Calu3 (cell line): Measurements from ENCODE around the gene SLC38A8. TPM values are rescaled to one million over a fixed set of nuclear protein-coding genes. Genes with fewer than 3 reads are reported as not detected.

Experiments used
- BruUV-seq: library from RNA; stranded (reverse); fragments of 400-500 nt; replicated peaks from 2 replicates; lab custom pipeline; 2021; lab: Mats Ljungman, UMichigan
- CTCF ChIA-PET: fragments of 300-600 bp; sonication (Branson Sonifier 250); formaldehyde crosslinking; loops from one replicate; lab custom pipeline; 2022; ENCODE audit warnings: antibody characterized with exemption; lab: Charles Lee
- DNase-seq: peaks from one replicate; pipeline ENCODE4 v3.0.0; 2022
- H3K27ac Mint-ChIP-seq: one replicate; pipeline ENCODE4 v1.8.0; 2022; ENCODE audit warnings: mixed read lengths; ENCODE audit not compliant: unreplicated experiment
- H3K27me3 Mint-ChIP-seq: one replicate; pipeline ENCODE4 v1.8.0; 2022; ENCODE audit warnings: mixed read lengths; ENCODE audit not compliant: unreplicated experiment
- H3K36me3 Mint-ChIP-seq: one replicate; pipeline ENCODE4 v1.8.0; 2022; ENCODE audit warnings: mild to moderate bottlenecking, moderate library complexity, mixed read lengths; ENCODE audit not compliant: insufficient read depth, unreplicated experiment
- H3K4me1 Mint-ChIP-seq: one replicate; pipeline ENCODE4 v1.8.0; 2022; ENCODE audit warnings: mild to moderate bottlenecking, low read depth, mixed read lengths; ENCODE audit not compliant: unreplicated experiment
- H3K4me3 Mint-ChIP-seq: one replicate; pipeline ENCODE4 v1.8.0; 2022; ENCODE audit warnings: mild to moderate bottlenecking, low read depth, moderate library complexity, mixed read lengths; ENCODE audit not compliant: unreplicated experiment
- H3K9me3 Mint-ChIP-seq: one replicate; pipeline ENCODE4 v1.8.0; 2022; ENCODE audit warnings: low read depth, mixed read lengths; ENCODE audit not compliant: unreplicated experiment
- CTCF ChIP-seq: fragments of 200-600 bp; IDR thresholded peaks from one replicate; pipeline ENCODE4 v1.8.0; 2022; ENCODE audit warnings: antibody characterized with exemption; ENCODE audit not compliant: unreplicated experiment
- intact Hi-C: fragments of 100-400 bp; cut with micrococcal nuclease; formaldehyde crosslinking; loops from one replicate; pipeline ENCODE4 v1.10.0; 2022; ENCODE audit not compliant: unreplicated experiment
- total RNA-seq: library from RNA; stranded (reverse); gene quantifications from 2 replicates; pipeline ENCODE4 v1.2.3, GENCODE V29; 2022

The SLC38A8 gene
- total RNA-seq, 1 experiment from 2014 or later, result not detected

GRCh38 chr16:84024854-84025253 lies 17.7 kb downstream of the SLC38A8 start:
- Mint-ChIP-seq H3K4me1 (no peaks in the 10 kb centered on the region), H3K27me3 (peaks cover 78% of the 10 kb centered on the region), H3K36me3 (no peaks in the 10 kb centered on the region), H3K9me3 (peaks cover 7% of the 10 kb centered on the region), H3K4me3 (no peak overlapping the region), H3K27ac (no peak overlapping the region)
- no peak for TF ChIP-seq CTCF
- BruUV-seq, result no TSS peak
- CTCF ChIA-PET, result no interaction called here
- intact Hi-C loops, result no loop called here
- no peak for DNase-seq

- no TSS peak for BruUV-seq
- Mint-ChIP-seq H3K27me3 (peaks cover 78% of the 10 kb centered on the region), H3K4me1 (no peaks in the 10 kb centered on the region), H3K36me3 (no peaks in the 10 kb centered on the region), H3K9me3 (peaks cover 7% of the 10 kb centered on the region), H3K4me3 (no peak overlapping the region), H3K27ac (no peak overlapping the region)
- no peak for TF ChIP-seq CTCF
- CTCF ChIA-PET, result interaction anchor here (1.6 kb wide), 1 partner anchor 9 kb away, joined by 4 read pairs; no protein-coding TSS in a partner anchor
- intact Hi-C loops, result no loop called here
- no peak for DNase-seq
Measured at GRCh38 chr16:84022644-84023043, 20.0 kb downstream of the SLC38A8 start.

GRCh38 chr16:84021488-84021887 lies 21.1 kb downstream of the SLC38A8 start:
- Mint-ChIP-seq H3K27me3 (peaks cover 67% of the 10 kb centered on the region), H3K4me3 (no peak overlapping the region), H3K27ac (no peak overlapping the region), H3K9me3 (peaks cover 7% of the 10 kb centered on the region), H3K4me1 (no peaks in the 10 kb centered on the region), H3K36me3 (no peaks in the 10 kb centered on the region)
- intact Hi-C loops, result no loop called here
- no peak for DNase-seq
- no TSS peak for BruUV-seq
- CTCF ChIA-PET, result interaction anchor here (1.6 kb wide), 1 partner anchor 7 kb away, joined by 4 read pairs; no protein-coding TSS in a partner anchor
- TF ChIP-seq CTCF, result no peak

GRCh38 chr16:84020353-84020752 lies 22.2 kb downstream of the SLC38A8 start:
- no peak for DNase-seq
- CTCF ChIA-PET, result no interaction called here
- Mint-ChIP-seq H3K27me3 (peaks cover 63% of the 10 kb centered on the region), H3K4me1 (no peaks in the 10 kb centered on the region), H3K9me3 (peaks cover 7% of the 10 kb centered on the region), H3K4me3 (no peak overlapping the region), H3K27ac (no peak overlapping the region), H3K36me3 (no peaks in the 10 kb centered on the region)
- TF ChIP-seq CTCF, result no peak
- no TSS peak for BruUV-seq
- intact Hi-C loops, result no loop called here
